ENCODE measurements around the gene FAM240A.

FAM240A gene

GRCh38 chr3:46664188-46664970, 52.1 kb downstream of the FAM240A start:
- no peak for DNase-seq

GRCh38 chr3:46664971-46665762, 52.8 kb downstream of the FAM240A start:
- DNase-seq, result no peak

- DNase-seq, result no peak
These were observed 53.6 kb downstream of the FAM240A start for GRCh38 chr3:46665763-46666452.

- DNase-seq, result no peak
These were observed 54.1 kb downstream of the FAM240A start for GRCh38 chr3:46666453-46666845.

GRCh38 chr3:46667061-46667621, 54.8 kb downstream of the FAM240A start:
- no peak for DNase-seq

- DNase-seq, result no peak
These were observed 55.3 kb downstream of the FAM240A start for GRCh38 chr3:46667657-46668056.

- no peak for DNase-seq
These were observed 55.8 kb downstream of the FAM240A start for GRCh38 chr3:46668116-46668515.

- DNase-seq, result no peak
These were observed 56.3 kb downstream of the FAM240A start for GRCh38 chr3:46668591-46668990.

- no peak for DNase-seq
These were observed 57.1 kb downstream of the FAM240A start for GRCh38 chr3:46669191-46669999.

GRCh38 chr3:46670000-46670890, 57.9 kb downstream of the FAM240A start:
- DNase-seq, result no peak

- no peak for DNase-seq
These were observed 58.6 kb downstream of the FAM240A start for GRCh38 chr3:46670891-46671427.

GRCh38 chr3:46671541-46672348, 59.4 kb downstream of the FAM240A start:
- no peak for DNase-seq

- DNase-seq, result no peak
These were observed 60.0 kb downstream of the FAM240A start for GRCh38 chr3:46672349-46672695.

GRCh38 chr3:46673151-46674030, 61.1 kb downstream of the FAM240A start:
- no peak for DNase-seq

- DNase-seq, result no peak
These were observed 61.9 kb downstream of the FAM240A start for GRCh38 chr3:46674031-46674845.

- DNase-seq, result no peak
These were observed 63.1 kb downstream of the FAM240A start for GRCh38 chr3:46675426-46675825.
